Lung (tissue), 12 donors: ENCODE data around the gene MMADHC. TPM values are rescaled to one million over a fixed set of nuclear protein-coding genes. Genes with fewer than 3 reads are reported as not detected.

Source experiments
- ATAC-seq: fragments of 200-7000 bp; cut with Tn5 transposase; one replicate; pipeline ENCODE4 v1.9.1; 2020; ENCODE audit warnings: moderate number of reproducible peaks; ENCODE audit not compliant: insufficient read depth, low FRiP score
- DNase-seq, 3 donors: peaks; one replicate each; pipeline ENCODE4 v3.0.0-alpha.2; 2013 to 2017
- H3K27ac ChIP-seq, 2 donors: one replicate each; pipeline ENCODE4 v1.5.1; 2013; ENCODE audit warnings: mild to moderate bottlenecking in 2 of 2, moderate library complexity in 2 of 2, control low read depth in 1 of 2, inconsistent platforms in 1 of 2, low read depth in 1 of 2, low read length in 1 of 2
- H3K27me3 ChIP-seq, 3 donors: one replicate each; pipeline ENCODE4 v1.5.1; 2013; ENCODE audit warnings: low read length in 2 of 3; ENCODE audit not compliant: control insufficient read depth in 3 of 3, insufficient read depth in 3 of 3
- H3K36me3 ChIP-seq, 4 donors: one replicate each; pipeline ENCODE4 v1.5.1; 2013; ENCODE audit warnings: low read length in 4 of 4, mild to moderate bottlenecking in 1 of 4, moderate library complexity in 1 of 4; ENCODE audit not compliant: control insufficient read depth in 4 of 4, insufficient read depth in 4 of 4
- H3K4me1 ChIP-seq, 5 donors: one replicate each; pipeline ENCODE4 v1.5.1; 2013; ENCODE audit warnings: low read length in 5 of 5, mild to moderate bottlenecking in 2 of 5, moderate library complexity in 1 of 5; ENCODE audit not compliant: control insufficient read depth in 5 of 5, insufficient read depth in 5 of 5
- H3K4me3 ChIP-seq: one replicate; pipeline ENCODE4 v1.5.1; 2013; ENCODE audit warnings: mild to moderate bottlenecking, control low read depth, moderate library complexity
- H3K9ac ChIP-seq, 2 donors: one replicate each; pipeline ENCODE4 v1.5.1; 2013; ENCODE audit warnings: low read length in 2 of 2, control low read depth in 1 of 2; ENCODE audit not compliant: insufficient read depth in 1 of 2
- H3K9me3 ChIP-seq, 4 donors: one replicate each; pipeline ENCODE4 v1.5.1; 2013; ENCODE audit warnings: low read length in 3 of 4, mild to moderate bottlenecking in 1 of 4, moderate library complexity in 1 of 4; ENCODE audit not compliant: control insufficient read depth in 4 of 4, insufficient read depth in 3 of 4
- WGBS, 2 donors: extraction: QIAGEN DNeasy Blood & Tissue Kit; methylation state at CpG; one replicate each; pipeline ENCODE4 v1.1.7; 2013; 5-methylcytosine and 5-hydroxymethylcytosine counted together
- polyA plus RNA-seq, 2 donors: library from polyadenylated mRNA; stranded (reverse); fragments of 200-250 nt; gene quantifications; one replicate each; pipeline ENCODE4 v1.2.1, GENCODE V29; 2013
- total RNA-seq, 2 donors: library from RNA; depleted of rRNA in 1 of 2; stranded (reverse); fragments of >200 nt in 1 of 2; gene quantifications; one replicate each; pipeline ENCODE4 v1.2.1, GENCODE V29; 2014 to 2021
- TF ChIP-seq, protein P1 (sequence below): IDR thresholded peaks from 2 replicates; pipeline ENCODE4 v1.5.1; 2012; ENCODE audit warnings: mild to moderate bottlenecking; ENCODE audit errors: control extremely low read depth, extremely low read depth
- donor health status: control.
- donor health status: control.
- donor health status: Bipolar disorder and iron deficiency.
- donor health status: healthy.
- donor health status: DM: yes; HTN: yes; CAD: no.

Gene MMADHC
- total and polyA plus RNA-seq, 4 donors, result 34.1 to 101 (median 78.7) TPM

DNA sequence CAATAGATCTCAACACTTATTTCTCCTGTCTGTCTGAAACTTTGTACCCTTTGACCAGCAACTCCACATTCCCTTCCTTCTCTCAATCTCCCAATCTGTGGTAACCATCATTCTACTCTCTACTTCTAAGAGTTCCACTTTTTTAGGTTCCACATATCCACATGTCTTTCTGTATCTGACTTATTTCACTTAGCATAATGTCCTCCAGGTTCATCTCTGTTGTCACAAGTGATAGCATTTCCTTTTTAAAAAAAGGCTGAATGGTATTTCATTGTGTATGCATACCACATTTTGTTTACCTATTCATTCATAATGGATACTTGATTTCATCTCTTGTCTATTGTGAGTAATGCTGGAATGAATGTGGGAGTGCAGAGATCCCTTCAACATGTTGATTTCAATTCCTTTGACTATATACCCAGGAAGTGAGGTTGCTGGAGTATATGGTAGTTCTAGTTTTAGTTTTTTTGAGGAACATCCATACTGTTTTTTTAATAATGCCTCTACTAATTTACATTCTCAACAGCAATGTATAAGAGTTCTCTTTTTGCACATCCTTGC, 18.8 kb upstream of the MMADHC start:
- Histone ChIP-seq H3K36me3 (no peaks in the 10 kb centered on the region), H3K27ac (no peak overlapping the region), H3K9me3 (no peaks in the 10 kb centered on the region), H3K9ac (no peak overlapping the region), H3K4me1 (peaks cover 0 to 8% (median 3%) of the 10 kb centered on the region in 5 donors), H3K27me3 (no peaks in the 10 kb centered on the region), H3K4me3 (no peak overlapping the region)
- TF ChIP-seq, protein P1, sequence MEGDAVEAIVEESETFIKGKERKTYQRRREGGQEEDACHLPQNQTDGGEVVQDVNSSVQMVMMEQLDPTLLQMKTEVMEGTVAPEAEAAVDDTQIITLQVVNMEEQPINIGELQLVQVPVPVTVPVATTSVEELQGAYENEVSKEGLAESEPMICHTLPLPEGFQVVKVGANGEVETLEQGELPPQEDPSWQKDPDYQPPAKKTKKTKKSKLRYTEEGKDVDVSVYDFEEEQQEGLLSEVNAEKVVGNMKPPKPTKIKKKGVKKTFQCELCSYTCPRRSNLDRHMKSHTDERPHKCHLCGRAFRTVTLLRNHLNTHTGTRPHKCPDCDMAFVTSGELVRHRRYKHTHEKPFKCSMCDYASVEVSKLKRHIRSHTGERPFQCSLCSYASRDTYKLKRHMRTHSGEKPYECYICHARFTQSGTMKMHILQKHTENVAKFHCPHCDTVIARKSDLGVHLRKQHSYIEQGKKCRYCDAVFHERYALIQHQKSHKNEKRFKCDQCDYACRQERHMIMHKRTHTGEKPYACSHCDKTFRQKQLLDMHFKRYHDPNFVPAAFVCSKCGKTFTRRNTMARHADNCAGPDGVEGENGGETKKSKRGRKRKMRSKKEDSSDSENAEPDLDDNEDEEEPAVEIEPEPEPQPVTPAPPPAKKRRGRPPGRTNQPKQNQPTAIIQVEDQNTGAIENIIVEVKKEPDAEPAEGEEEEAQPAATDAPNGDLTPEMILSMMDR, result no peak
- DNase-seq (no peak), ATAC-seq (no peak)

DNA sequence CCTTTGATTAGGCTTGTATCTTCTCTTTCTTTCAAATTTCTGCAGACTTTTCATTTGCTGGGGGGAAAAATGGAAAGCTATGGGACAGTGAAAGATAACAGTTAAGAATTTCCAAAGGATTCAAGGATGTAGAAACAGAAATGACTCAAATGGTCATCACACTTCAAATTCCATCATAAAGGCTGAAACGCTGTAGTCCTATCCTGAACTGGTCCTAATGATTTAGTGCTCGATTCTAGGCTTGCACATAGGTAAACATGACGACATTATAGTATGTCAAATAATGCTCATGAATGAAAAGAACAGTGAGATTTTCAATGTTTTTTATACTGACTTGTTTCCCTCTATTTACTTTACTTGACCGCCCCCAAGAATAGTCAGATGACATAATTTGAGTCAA, 15.7 kb upstream of the MMADHC start:
- no peaks in the 10 kb centered on the region for H3K9me3 ChIP-seq
- 95 to 96% methylated on average over 4 of the region's 4 CpGs for WGBS, 2 donors
- ATAC-seq, result no peak

DNA sequence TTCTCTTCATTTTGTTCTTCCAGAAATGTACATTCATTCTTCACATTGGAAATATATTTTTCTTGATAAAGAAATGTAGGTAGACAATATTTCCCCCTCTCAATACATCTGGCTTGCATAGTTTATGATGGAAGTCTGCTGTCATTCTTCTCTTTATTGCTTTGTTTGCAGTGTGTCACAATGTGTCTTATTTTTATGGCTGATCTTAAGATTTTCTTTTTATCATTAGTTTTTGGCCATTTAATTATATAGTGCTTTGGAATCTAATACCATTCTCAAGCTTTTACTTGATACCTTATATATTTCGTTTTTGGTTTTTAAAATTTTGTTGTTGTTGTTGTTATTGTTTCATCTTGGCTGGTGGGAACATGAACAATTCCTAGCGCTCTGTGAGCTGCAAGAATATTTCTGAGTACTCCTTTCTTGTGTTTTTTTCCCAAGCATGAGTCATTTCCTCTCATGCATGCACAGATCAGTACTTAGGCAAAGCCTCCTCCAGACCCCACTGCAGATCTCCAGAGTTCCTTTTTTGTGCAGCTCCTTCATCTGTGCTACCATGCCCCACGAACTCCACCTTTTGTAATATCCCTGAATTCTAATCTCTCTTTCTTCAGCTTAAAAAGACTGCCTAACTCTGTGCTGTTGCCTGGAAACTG, 13.7 kb upstream of the MMADHC start:
- Histone ChIP-seq H3K9ac (no peak overlapping the region), H3K36me3 (no peaks in the 10 kb centered on the region), H3K9me3 (no peaks in the 10 kb centered on the region), H3K27me3 (no peaks in the 10 kb centered on the region), H3K27ac (no peak overlapping the region), H3K4me3 (no peak overlapping the region), H3K4me1 (peaks cover 0 to 12% (median 0%) of the 10 kb centered on the region in 5 donors)
- no peak for DNase-seq
- TF ChIP-seq, protein P1, result no peak
- ATAC-seq, result no peak
- 26 to 39% methylated on average over 3 of the region's 3 CpGs for WGBS, 2 donors

More for the DNA sequence above, 15.7 kb upstream of the MMADHC start:
- H3K4me3 ChIP-seq, result no peak overlapping the region
- H3K27me3 ChIP-seq, result no peaks in the 10 kb centered on the region
- no peak for DNase-seq
- TF ChIP-seq, protein P1, result no peak
- H3K4me1 ChIP-seq, result peaks cover 0 to 1% (median 0%) of the 10 kb centered on the region in 5 donors
- H3K36me3 ChIP-seq, result no peaks in the 10 kb centered on the region
- no peak overlapping the region for H3K9ac ChIP-seq
- H3K27ac ChIP-seq, result no peak overlapping the region
